Measurements from ENCODE around the gene OTUD5. TPM values are rescaled to one million over a fixed set of nuclear protein-coding genes. Genes with fewer than 3 reads are reported as not detected.

The OTUD5 gene
- total RNA-seq, 1 experiment from 2014 or later, result 59.5 TPM

- in situ Hi-C loops (cut with HindIII; ENCODE audit: low pct_unique_long_range_greater_than_20kb, low sequenced_read_pairs), result no loop called here
- Histone ChIP-seq H3K4me3 (ENCODE audit: low read depth in 2 of 2, low read length in 2 of 2) (no peak overlapping the region), H3K9me3 (ENCODE audit: control insufficient read depth, insufficient read depth, low read depth, low read length) (no peaks in the 10 kb centered on the region), H3K36me3 (ENCODE audit: control insufficient read depth, insufficient read depth, low read length) (no peaks in the 10 kb centered on the region), H3K27ac (ENCODE audit: low read length) (no peak overlapping the region), H3K27me3 (ENCODE audit: control insufficient read depth, insufficient read depth, low read length) (no peaks in the 10 kb centered on the region), H3K4me1 (ENCODE audit: control insufficient read depth, insufficient read depth, low read length) (no peaks in the 10 kb centered on the region)
- POLR2A ChIA-PET, result no interaction called here
- TF ChIP-seq CTCF (IDR thresholded peaks at IDR 0.05), result no peak
- no peak for TF ChIP-seq TCF7L2 (IDR thresholded peaks at IDR 0.05; ENCODE audit: low read depth, low read length)
- TF ChIP-seq REST (IDR thresholded peaks at IDR 0.05; ENCODE audit: insufficient read depth in 1 of 2, low read depth in 2 of 2, low read length in 1 of 2), result no peak
- no peak for TF ChIP-seq SIN3A (IDR thresholded peaks at IDR 0.05; ENCODE audit: borderline replicate concordance, insufficient read depth, low read depth, low read length)
- no peak for TF ChIP-seq POLR2AphosphoS5 (IDR thresholded peaks at IDR 0.05; ENCODE audit: low read depth, low read length)
- BruUV-seq (replicated peaks), result no TSS peak
- CTCF ChIA-PET, result no interaction called here
- ATAC-seq (no peak), DNase-seq (ENCODE audit: low read depth, low spot score) (no peak)
- intact Hi-C loops (cut with micrococcal nuclease; ENCODE audit: unreplicated experiment), result no loop called here
Measured at GRCh38 chrX:48942895-48943294, 14.5 kb downstream of the OTUD5 start.

GRCh38 chrX:48940404-48940955, 16.9 kb downstream of the OTUD5 start:
- H3K36me3 ChIP-seq (ENCODE audit: control insufficient read depth, insufficient read depth, low read length), result no peaks in the 10 kb centered on the region
- no TSS peak for BruUV-seq (replicated peaks)
- CTCF ChIA-PET, result no interaction called here
- no peaks in the 10 kb centered on the region for H3K27me3 ChIP-seq (ENCODE audit: control insufficient read depth, insufficient read depth, low read length)
- intact Hi-C loops (cut with micrococcal nuclease; ENCODE audit: unreplicated experiment), result no loop called here
- TF ChIP-seq TCF7L2 (IDR thresholded peaks at IDR 0.05; ENCODE audit: low read depth, low read length), result no peak
- H3K27ac ChIP-seq (ENCODE audit: low read length), result no peak overlapping the region
- POLR2A ChIA-PET, result interaction anchor here (0.7 kb wide), 1 partner anchor 355 kb away, joined by 15 read pairs; no protein-coding TSS in a partner anchor
- no peaks in the 10 kb centered on the region for H3K4me1 ChIP-seq (ENCODE audit: control insufficient read depth, insufficient read depth, low read length)
- no peak for DNase-seq (ENCODE audit: low read depth, low spot score)
- H3K4me3 ChIP-seq (ENCODE audit: low read depth in 2 of 2, low read length in 2 of 2), result no peak overlapping the region
- no peak for ATAC-seq
- no peaks in the 10 kb centered on the region for H3K9me3 ChIP-seq (ENCODE audit: control insufficient read depth, insufficient read depth, low read depth, low read length)
- in situ Hi-C loops (cut with HindIII; ENCODE audit: low pct_unique_long_range_greater_than_20kb, low sequenced_read_pairs), result no loop called here

GRCh38 chrX:48939524-48940228, 17.7 kb downstream of the OTUD5 start:
- POLR2A ChIA-PET, result no interaction called here
- no peaks in the 10 kb centered on the region for H3K36me3 ChIP-seq (ENCODE audit: control insufficient read depth, insufficient read depth, low read length)
- CTCF ChIA-PET, result no interaction called here
- no peaks in the 10 kb centered on the region for H3K4me1 ChIP-seq (ENCODE audit: control insufficient read depth, insufficient read depth, low read length)
- ATAC-seq (no peak), DNase-seq (ENCODE audit: low read depth, low spot score) (no peak)
- H3K27me3 ChIP-seq (ENCODE audit: control insufficient read depth, insufficient read depth, low read length), result no peaks in the 10 kb centered on the region
- in situ Hi-C loops (cut with HindIII; ENCODE audit: low pct_unique_long_range_greater_than_20kb, low sequenced_read_pairs), result no loop called here
- TF ChIP-seq REST (IDR thresholded peaks at IDR 0.05; ENCODE audit: insufficient read depth in 1 of 2, low read depth in 2 of 2, low read length in 1 of 2) (no peak), CTCF (IDR thresholded peaks at IDR 0.05) (no peak), TCF7L2 (IDR thresholded peaks at IDR 0.05; ENCODE audit: low read depth, low read length) (no peak), SIN3A (IDR thresholded peaks at IDR 0.05; ENCODE audit: borderline replicate concordance, insufficient read depth, low read depth, low read length) (no peak), POLR2AphosphoS5 (IDR thresholded peaks at IDR 0.05; ENCODE audit: low read depth, low read length) (no peak)
- no peaks in the 10 kb centered on the region for H3K9me3 ChIP-seq (ENCODE audit: control insufficient read depth, insufficient read depth, low read depth, low read length)
- H3K4me3 ChIP-seq (ENCODE audit: low read depth in 2 of 2, low read length in 2 of 2), result no peak overlapping the region
- intact Hi-C loops (cut with micrococcal nuclease; ENCODE audit: unreplicated experiment), result no loop called here
- BruUV-seq (replicated peaks), result no TSS peak
- no peak overlapping the region for H3K27ac ChIP-seq (ENCODE audit: low read length)

All from Panc1 (cell line).